Measurements from ENCODE around the gene ROCK1. TPM values are rescaled to one million over a fixed set of nuclear protein-coding genes. Genes with fewer than 3 reads are reported as not detected.

ROCK1 gene
- total RNA-seq, 1 donor from 2014 or later: 59.5 TPM

Other genes starting within 250 kb of the ROCK1 start
- 14.9 TPM for gene GREB1L, start 130.4 kb upstream of the ROCK1 start, total RNA-seq (ENCODE audit: insufficient read depth, low replicate concordance)